K562 (cell line): ENCODE results near the gene IGSF21.

ENCODE experiments used
- CBFA2T2 ChIP-seq: fragments of 450-650 bp; conservative IDR thresholded peaks from 2 replicates; pipeline ENCODE4 v1.6.1; 2017; ENCODE audit warnings: mild to moderate bottlenecking
- POLR2AphosphoS5 ChIP-seq: IDR thresholded peaks from 2 replicates; pipeline ENCODE4 v1.6.1; 2011; ENCODE audit warnings: mild to moderate bottlenecking, low read depth, low read length, moderate library complexity; ENCODE audit not compliant: control insufficient read depth, insufficient read depth
- SRF ChIP-seq, 2 experiments: fragments of 250-450, 450-650 bp in 1 of 2; sonication (Bioruptor Pico) in 1 of 2; sonication (generic) in 1 of 2; formaldehyde crosslinking; IDR thresholded peaks; 2 replicates each; pipeline versions ENCODE4 v1.5.0 to v1.5.1; 2020 to 2022; ENCODE audit warnings: mild to moderate bottlenecking in 1 of 2, missing genetic modification reagents in 1 of 2
- ZBTB34 ChIP-seq: fragments of 250-450 bp; sonication (Bioruptor Pico); IDR thresholded peaks from 2 replicates; pipeline ENCODE4 v1.8.0; 2021; ENCODE audit warnings: mild to moderate bottlenecking, moderate library complexity
- TF ChIP-seq, protein P1 (sequence below): fragments of 200-800 bp; sonication (Bioruptor generic); IDR thresholded peaks from 2 replicates; pipeline ENCODE4 v1.6.1; 2017; ENCODE audit warnings: missing genetic modification characterization, missing compliant biosample characterization
- TF ChIP-seq, protein P2 (sequence below): sonication (generic); formaldehyde crosslinking; IDR thresholded peaks from 2 replicates; pipeline ENCODE4 v1.8.0; 2022; ENCODE audit warnings: missing genetic modification reagents, mild to moderate bottlenecking, moderate library complexity, borderline replicate concordance
- TF ChIP-seq, protein P3 (sequence below): sonication (generic); formaldehyde crosslinking; IDR thresholded peaks from 2 replicates; pipeline ENCODE4 v1.8.0; 2022; ENCODE audit warnings: missing genetic modification reagents, mild to moderate bottlenecking, borderline replicate concordance
- TF ChIP-seq, protein P4 (sequence below), 3 experiments: IDR thresholded peaks in 2 of 3; conservative IDR thresholded peaks in 1 of 3; 2 replicates each; pipeline ENCODE4 v1.5.1; 2011 to 2012; ENCODE audit warnings: low read length in 3 of 3, mild to moderate bottlenecking in 3 of 3, control low read depth in 2 of 3, improper control_type of control experiment in 1 of 3, inconsistent platforms in 1 of 3, low read depth in 1 of 3, mixed read lengths in 1 of 3, moderate library complexity in 1 of 3; ENCODE audit not compliant: insufficient read depth in 2 of 3

DNA sequence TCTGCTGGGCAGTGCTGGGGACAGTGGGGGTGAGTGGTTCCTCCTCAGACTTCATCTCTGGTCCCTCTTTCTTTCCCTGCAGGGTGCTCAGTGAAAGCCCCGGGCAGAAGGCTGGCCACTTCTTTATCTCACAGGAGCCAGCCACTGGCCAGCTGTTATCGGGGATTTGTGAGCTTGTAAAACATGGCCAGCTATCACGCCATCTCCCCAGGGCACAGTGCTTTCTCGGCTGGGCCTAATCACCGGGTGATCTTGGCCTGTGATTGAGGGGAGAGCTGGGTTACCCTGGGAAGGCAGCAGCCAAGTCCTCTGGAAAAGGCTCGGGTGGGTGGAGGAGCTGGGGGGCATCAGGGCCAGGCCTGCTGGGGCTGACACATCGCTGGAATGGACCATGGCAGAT is 83.0 kb downstream of the IGSF21 start:
- TF ChIP-seq, protein P1, sequence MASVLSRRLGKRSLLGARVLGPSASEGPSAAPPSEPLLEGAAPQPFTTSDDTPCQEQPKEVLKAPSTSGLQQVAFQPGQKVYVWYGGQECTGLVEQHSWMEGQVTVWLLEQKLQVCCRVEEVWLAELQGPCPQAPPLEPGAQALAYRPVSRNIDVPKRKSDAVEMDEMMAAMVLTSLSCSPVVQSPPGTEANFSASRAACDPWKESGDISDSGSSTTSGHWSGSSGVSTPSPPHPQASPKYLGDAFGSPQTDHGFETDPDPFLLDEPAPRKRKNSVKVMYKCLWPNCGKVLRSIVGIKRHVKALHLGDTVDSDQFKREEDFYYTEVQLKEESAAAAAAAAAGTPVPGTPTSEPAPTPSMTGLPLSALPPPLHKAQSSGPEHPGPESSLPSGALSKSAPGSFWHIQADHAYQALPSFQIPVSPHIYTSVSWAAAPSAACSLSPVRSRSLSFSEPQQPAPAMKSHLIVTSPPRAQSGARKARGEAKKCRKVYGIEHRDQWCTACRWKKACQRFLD: no peak
- TF ChIP-seq, protein P2, sequence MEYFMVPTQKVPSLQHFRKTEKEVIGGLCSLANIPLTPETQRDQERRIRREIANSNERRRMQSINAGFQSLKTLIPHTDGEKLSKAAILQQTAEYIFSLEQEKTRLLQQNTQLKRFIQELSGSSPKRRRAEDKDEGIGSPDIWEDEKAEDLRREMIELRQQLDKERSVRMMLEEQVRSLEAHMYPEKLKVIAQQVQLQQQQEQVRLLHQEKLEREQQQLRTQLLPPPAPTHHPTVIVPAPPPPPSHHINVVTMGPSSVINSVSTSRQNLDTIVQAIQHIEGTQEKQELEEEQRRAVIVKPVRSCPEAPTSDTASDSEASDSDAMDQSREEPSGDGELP: 0 out of 2 replicates have a peak, but pooled peaks have one; percentile 24
- TF ChIP-seq, protein P3, sequence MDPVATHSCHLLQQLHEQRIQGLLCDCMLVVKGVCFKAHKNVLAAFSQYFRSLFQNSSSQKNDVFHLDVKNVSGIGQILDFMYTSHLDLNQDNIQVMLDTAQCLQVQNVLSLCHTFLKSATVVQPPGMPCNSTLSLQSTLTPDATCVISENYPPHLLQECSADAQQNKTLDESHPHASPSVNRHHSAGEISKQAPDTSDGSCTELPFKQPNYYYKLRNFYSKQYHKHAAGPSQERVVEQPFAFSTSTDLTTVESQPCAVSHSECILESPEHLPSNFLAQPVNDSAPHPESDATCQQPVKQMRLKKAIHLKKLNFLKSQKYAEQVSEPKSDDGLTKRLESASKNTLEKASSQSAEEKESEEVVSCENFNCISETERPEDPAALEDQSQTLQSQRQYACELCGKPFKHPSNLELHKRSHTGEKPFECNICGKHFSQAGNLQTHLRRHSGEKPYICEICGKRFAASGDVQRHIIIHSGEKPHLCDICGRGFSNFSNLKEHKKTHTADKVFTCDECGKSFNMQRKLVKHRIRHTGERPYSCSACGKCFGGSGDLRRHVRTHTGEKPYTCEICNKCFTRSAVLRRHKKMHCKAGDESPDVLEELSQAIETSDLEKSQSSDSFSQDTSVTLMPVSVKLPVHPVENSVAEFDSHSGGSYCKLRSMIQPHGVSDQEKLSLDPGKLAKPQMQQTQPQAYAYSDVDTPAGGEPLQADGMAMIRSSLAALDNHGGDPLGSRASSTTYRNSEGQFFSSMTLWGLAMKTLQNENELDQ (CRISPR knock-in tag): no peak
- TF ChIP-seq SRF (CRISPR knock-in tag; IDR thresholded peaks at IDR 0.05) (no peak), CBFA2T2 (no peak), ZBTB34 (CRISPR knock-in tag) (no peak), POLR2AphosphoS5 (no peak)
- TF ChIP-seq, protein P4, sequence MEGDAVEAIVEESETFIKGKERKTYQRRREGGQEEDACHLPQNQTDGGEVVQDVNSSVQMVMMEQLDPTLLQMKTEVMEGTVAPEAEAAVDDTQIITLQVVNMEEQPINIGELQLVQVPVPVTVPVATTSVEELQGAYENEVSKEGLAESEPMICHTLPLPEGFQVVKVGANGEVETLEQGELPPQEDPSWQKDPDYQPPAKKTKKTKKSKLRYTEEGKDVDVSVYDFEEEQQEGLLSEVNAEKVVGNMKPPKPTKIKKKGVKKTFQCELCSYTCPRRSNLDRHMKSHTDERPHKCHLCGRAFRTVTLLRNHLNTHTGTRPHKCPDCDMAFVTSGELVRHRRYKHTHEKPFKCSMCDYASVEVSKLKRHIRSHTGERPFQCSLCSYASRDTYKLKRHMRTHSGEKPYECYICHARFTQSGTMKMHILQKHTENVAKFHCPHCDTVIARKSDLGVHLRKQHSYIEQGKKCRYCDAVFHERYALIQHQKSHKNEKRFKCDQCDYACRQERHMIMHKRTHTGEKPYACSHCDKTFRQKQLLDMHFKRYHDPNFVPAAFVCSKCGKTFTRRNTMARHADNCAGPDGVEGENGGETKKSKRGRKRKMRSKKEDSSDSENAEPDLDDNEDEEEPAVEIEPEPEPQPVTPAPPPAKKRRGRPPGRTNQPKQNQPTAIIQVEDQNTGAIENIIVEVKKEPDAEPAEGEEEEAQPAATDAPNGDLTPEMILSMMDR (IDR thresholded peaks at IDR 0.05 in 2 of 3, conservative IDR thresholded peaks at IDR 0.05 in 1 of 3; ENCODE audit: insufficient read depth in 2 of 3, low read depth in 1 of 3, low read length in 3 of 3): no peak
